HEK293T (cell line): ENCODE data around the gene TCF7L1.

Experiments
- CTCF ChIA-PET: fragments of 350-600 bp; formaldehyde crosslinking; extraction: SDS; loops from one replicate; lab custom pipeline; 2021; ENCODE audit warnings: antibody characterized with exemption, inconsistent platforms; lab: Yijun Ruan, JAX
- POLR2A ChIA-PET: fragments of 350-600 bp; formaldehyde crosslinking; extraction: SDS; loops from one replicate; lab custom pipeline; 2020; ENCODE audit warnings: antibody characterized with exemption, inconsistent platforms; lab: Yijun Ruan, JAX
- DNase-seq: peaks from one replicate; pipeline ENCODE4 v3.0.0; 2012; ENCODE audit warnings: mixed read lengths; ENCODE audit errors: extremely low spot score
- ARNT ChIP-seq: fragments of 450-650 bp; IDR thresholded peaks from 2 replicates; pipeline ENCODE4 v1.6.1; 2017; ENCODE audit warnings: mild to moderate bottlenecking
- BHLHE40 ChIP-seq: fragments of 450-650 bp; IDR thresholded peaks from 2 replicates; pipeline ENCODE4 v1.6.1; 2016; ENCODE audit warnings: mild to moderate bottlenecking, moderate library complexity, borderline replicate concordance
- CTBP1 ChIP-seq: fragments of 450-650 bp; IDR thresholded peaks from 2 replicates; pipeline ENCODE4 v1.6.1; 2016; ENCODE audit warnings: borderline replicate concordance
- ELF4 ChIP-seq: fragments of 450-650 bp; IDR thresholded peaks from 2 replicates; pipeline ENCODE4 v1.6.1; 2017; ENCODE audit warnings: antibody characterized with exemption
- FOXA1 ChIP-seq: fragments of 450-650 bp; IDR thresholded peaks from 2 replicates; pipeline ENCODE4 v1.6.1; 2016; ENCODE audit warnings: mild to moderate bottlenecking
- FOXK2 ChIP-seq: fragments of 450-650 bp; IDR thresholded peaks from 2 replicates; pipeline ENCODE4 v1.6.1; 2016; ENCODE audit warnings: mild to moderate bottlenecking
- FOXM1 ChIP-seq: fragments of 450-650 bp; IDR thresholded peaks from 2 replicates; pipeline ENCODE4 v1.6.1; 2017; ENCODE audit warnings: mild to moderate bottlenecking, borderline replicate concordance
- HDGF ChIP-seq: fragments of 450-650 bp; IDR thresholded peaks from 2 replicates; pipeline ENCODE4 v1.6.1; 2017; ENCODE audit warnings: antibody characterized with exemption, borderline replicate concordance
- L3MBTL2 ChIP-seq: fragments of 450-650 bp; conservative IDR thresholded peaks from 2 replicates; pipeline ENCODE4 v1.6.1; 2016; ENCODE audit warnings: mild to moderate bottlenecking
- LEF1 ChIP-seq: fragments of 450-650 bp; IDR thresholded peaks from 2 replicates; pipeline ENCODE4 v1.6.1; 2017; ENCODE audit warnings: mild to moderate bottlenecking, borderline replicate concordance
- NFRKB ChIP-seq: fragments of 450-650 bp; IDR thresholded peaks from 2 replicates; pipeline ENCODE4 v1.6.1; 2016; ENCODE audit warnings: mild to moderate bottlenecking, moderate library complexity
- SP1 ChIP-seq: fragments of 450-650 bp; IDR thresholded peaks from 2 replicates; pipeline ENCODE4 v1.6.1; 2017
- SUZ12 ChIP-seq: fragments of 450-650 bp; IDR thresholded peaks from 2 replicates; pipeline ENCODE4 v1.6.1; 2016; ENCODE audit warnings: mild to moderate bottlenecking
- TARDBP ChIP-seq: fragments of 450-650 bp; IDR thresholded peaks from 2 replicates; pipeline ENCODE4 v1.6.1; 2016
- ZNF384 ChIP-seq: fragments of 450-650 bp; IDR thresholded peaks from 2 replicates; pipeline ENCODE4 v1.6.1; 2016
- TF ChIP-seq, protein P1 (sequence below): fragments of 450-650 bp; IDR thresholded peaks from 2 replicates; pipeline ENCODE4 v1.6.1; 2016

TCF7L1 gene

GRCh38 chr2:85166021-85166420 lies 32.8 kb downstream of the TCF7L1 start:
- POLR2A ChIA-PET = no interaction called here
- CTCF ChIA-PET = interaction anchor here (0.6 kb wide), 1 partner anchor 14 kb away, joined by 3 read pairs; no protein-coding TSS in a partner anchor
- no peak for DNase-seq
- TF ChIP-seq NFRKB (no peak), FOXM1 (no peak), LEF1 (no peak), L3MBTL2 (no peak), TARDBP (no peak), ARNT (no peak), SP1 (no peak)
- TF ChIP-seq, protein P1, sequence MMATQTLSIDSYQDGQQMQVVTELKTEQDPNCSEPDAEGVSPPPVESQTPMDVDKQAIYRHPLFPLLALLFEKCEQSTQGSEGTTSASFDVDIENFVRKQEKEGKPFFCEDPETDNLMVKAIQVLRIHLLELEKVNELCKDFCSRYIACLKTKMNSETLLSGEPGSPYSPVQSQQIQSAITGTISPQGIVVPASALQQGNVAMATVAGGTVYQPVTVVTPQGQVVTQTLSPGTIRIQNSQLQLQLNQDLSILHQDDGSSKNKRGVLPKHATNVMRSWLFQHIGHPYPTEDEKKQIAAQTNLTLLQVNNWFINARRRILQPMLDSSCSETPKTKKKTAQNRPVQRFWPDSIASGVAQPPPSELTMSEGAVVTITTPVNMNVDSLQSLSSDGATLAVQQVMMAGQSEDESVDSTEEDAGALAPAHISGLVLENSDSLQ = no peak

- POLR2A ChIA-PET = no interaction called here
- no peak for DNase-seq
- no peak for TF ChIP-seq NFRKB
- CTCF ChIA-PET = interaction anchor here (0.5 kb wide), 1 partner anchor 393 kb away, joined by 6 read pairs; no protein-coding TSS in a partner anchor
Measured at GRCh38 chr2:85167479-85167878, 34.3 kb downstream of the TCF7L1 start.

- no peak for DNase-seq
- TF ChIP-seq SP1 (no peak), ZNF384 (no peak), LEF1 (no peak), BHLHE40 (no peak), HDGF (no peak), CTBP1 (no peak), FOXM1 (no peak), FOXA1 (no peak), TARDBP (no peak), FOXK2 (no peak), SUZ12 (no peak), L3MBTL2 (no peak)
- TF ChIP-seq, protein P1 = no peak
- ChIA-PET POLR2A (no interaction called here), CTCF (no interaction called here)
Measured at GRCh38 chr2:85168942-85169341, 35.8 kb downstream of the TCF7L1 start.

DNA sequence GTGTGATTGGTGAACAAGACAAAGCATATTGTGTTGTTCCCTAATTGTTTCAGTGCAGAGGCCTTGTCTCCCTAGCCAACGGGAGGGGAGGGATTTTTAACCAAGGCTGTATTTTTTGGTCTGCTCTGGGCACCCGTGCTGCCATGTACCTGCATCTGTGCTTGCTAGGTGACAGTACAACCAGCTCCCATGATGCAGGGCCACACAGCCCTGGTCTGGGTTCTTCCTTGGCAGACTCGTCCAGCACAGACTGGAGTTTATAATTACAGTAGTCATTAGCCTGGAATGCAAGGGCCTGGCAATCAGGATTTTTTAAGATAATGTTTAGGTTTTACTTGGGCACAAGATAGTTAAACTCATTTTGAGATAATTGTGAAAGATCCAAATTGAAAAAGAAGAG lies 36.4 kb downstream of the TCF7L1 start:
- POLR2A ChIA-PET = no interaction called here
- TF ChIP-seq ZNF384 (no peak), SUZ12 (no peak), TARDBP (no peak), ELF4 (no peak), SP1 (no peak), BHLHE40 (no peak), FOXM1 (no peak), CTBP1 (no peak), FOXA1 (no peak), NFRKB (no peak), FOXK2 (no peak), LEF1 (no peak)
- TF ChIP-seq, protein P1 = no peak
- CTCF ChIA-PET = no interaction called here

DNA sequence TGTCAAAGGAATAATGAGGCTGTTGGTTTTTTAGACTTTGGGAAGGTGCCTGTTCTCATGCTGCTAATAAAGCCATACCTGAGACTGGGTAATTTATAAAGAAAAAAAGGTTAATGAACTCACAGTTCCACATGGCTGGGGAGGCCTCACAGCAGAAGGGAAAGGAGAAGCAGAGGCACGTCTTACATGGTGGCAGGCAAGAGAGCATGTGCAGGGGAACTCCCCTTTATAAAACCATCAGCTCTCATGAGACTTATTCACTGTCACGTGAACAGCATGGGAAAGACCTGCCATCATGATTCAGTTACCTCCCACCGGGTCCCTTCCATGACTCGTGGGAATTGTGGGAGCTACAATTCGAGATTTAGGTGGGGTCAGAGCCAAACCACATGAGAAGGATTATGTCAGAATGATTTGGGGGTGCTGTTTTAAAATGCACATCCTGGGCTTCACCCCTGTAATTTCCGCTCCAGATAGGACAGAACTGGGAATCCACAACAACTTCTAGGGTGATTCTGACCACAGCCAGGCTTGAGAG lies 37.8 kb downstream of the TCF7L1 start:
- TF ChIP-seq FOXM1 = no peak
- TF ChIP-seq SUZ12 = no peak
- no peak for TF ChIP-seq FOXA1
- TF ChIP-seq SP1 = no peak
- TF ChIP-seq, protein P1 = no peak
- no peak for TF ChIP-seq L3MBTL2
- no peak for TF ChIP-seq ZNF384
- no peak for TF ChIP-seq BHLHE40
- TF ChIP-seq HDGF = no peak
- TF ChIP-seq TARDBP = no peak
- TF ChIP-seq LEF1 = no peak
- no peak for TF ChIP-seq ELF4
- TF ChIP-seq CTBP1 = no peak
- TF ChIP-seq ARNT = no peak
- TF ChIP-seq FOXK2 = no peak
- TF ChIP-seq NFRKB = no peak
- no peak for DNase-seq
- ChIA-PET CTCF (no interaction called here), POLR2A (no interaction called here)

More for the DNA sequence above, 36.4 kb downstream of the TCF7L1 start:
- DNase-seq = no peak

GRCh38 chr2:85171916-85172315 lies 38.7 kb downstream of the TCF7L1 start:
- POLR2A ChIA-PET = no interaction called here
- no peak for DNase-seq
- no peak for TF ChIP-seq BHLHE40
- no peak for TF ChIP-seq SUZ12
- no peak for TF ChIP-seq LEF1
- no peak for TF ChIP-seq ZNF384
- no peak for TF ChIP-seq HDGF
- CTCF ChIA-PET = no interaction called here
